H1 (cell line): ENCODE data around the gene TOR4A. TPM values are rescaled to one million over a fixed set of nuclear protein-coding genes. Genes with fewer than 3 reads are reported as not detected.
A peak's percentile ranks its signal among the peaks of the same experiment; 100 is the strongest.

Source experiments
- CTCF ChIA-PET: fragments of 300-600 bp; sonication (Branson Sonifier 250); formaldehyde crosslinking; loops from one replicate; lab custom pipeline; 2021; ENCODE audit not compliant: partially characterized antibody; lab: Charles Lee
- POLR2A ChIA-PET: fragments of 300-600 bp; sonication (Branson Sonifier 250); formaldehyde crosslinking; loops from one replicate; lab custom pipeline; 2021; ENCODE audit warnings: inconsistent platforms; ENCODE audit not compliant: partially characterized antibody; lab: Charles Lee
- DNase-seq, 2 experiments: peaks; one replicate each; pipeline versions ENCODE4 v3.0.0 to v3.0.0-alpha.2; 2010 to 2022; ENCODE audit warnings: low spot score in 2 of 2, low read depth in 1 of 2, mixed read lengths in 1 of 2
- FAIRE-seq: peaks from 2 replicates; lab custom pipeline; 2011; peaks lifted over from hg19 to GRCh38; lab: Jason Lieb, UNC
- H2AFZ ChIP-seq: 2 replicates; pipeline ENCODE4 v1.8.1; 2012; ENCODE audit warnings: low read length, inconsistent platforms
- H2AK5ac ChIP-seq: 2 replicates; pipeline ENCODE4 v1.6.1; 2013; ENCODE audit warnings: low read depth, low read length
- H2BK120ac ChIP-seq: replicated peaks from 2 replicates; pipeline ENCODE3; 2013; ENCODE audit warnings: low read depth, low read length, inconsistent platforms
- H2BK12ac ChIP-seq: 2 replicates; pipeline ENCODE4 v1.6.1; 2013; ENCODE audit warnings: low read depth, low read length
- H2BK15ac ChIP-seq: 2 replicates; pipeline ENCODE4 v1.6.1; 2013; ENCODE audit warnings: low read length
- H2BK20ac ChIP-seq: 2 replicates; pipeline ENCODE4 v1.6.1; 2013; ENCODE audit warnings: low read length
- H2BK5ac ChIP-seq: 2 replicates; pipeline ENCODE4 v1.6.1; 2013; ENCODE audit warnings: low read depth, low read length
- H3K14ac ChIP-seq: 2 replicates; pipeline ENCODE4 v1.6.1; 2013; ENCODE audit warnings: inconsistent platforms; ENCODE audit not compliant: insufficient read length
- H3K18ac ChIP-seq: 2 replicates; pipeline ENCODE4 v1.6.1; 2013; ENCODE audit warnings: low read length; ENCODE audit errors: extremely low read depth
- H3K23ac ChIP-seq: 2 replicates; pipeline ENCODE4 v1.6.1; 2013; ENCODE audit warnings: inconsistent platforms; ENCODE audit not compliant: insufficient read length
- H3K23me2 ChIP-seq: 2 replicates; pipeline ENCODE4 v1.6.1; 2013; ENCODE audit warnings: low read depth, low read length
- H3K27ac ChIP-seq: 2 replicates; pipeline ENCODE4 v1.6.1; 2011; ENCODE audit warnings: low read depth, low read length, inconsistent platforms
- H3K27me3 ChIP-seq, 4 experiments: replicated peaks in 1 of 4; 1 replicate in 1 of 4; 2 replicates in 3 of 4; pipeline versions ENCODE4 v1.6.1 to v1.8.1; 2011 to 2013; ENCODE audit warnings: low read length in 3 of 4, mild to moderate bottlenecking in 3 of 4, inconsistent platforms in 2 of 4, mixed read lengths in 2 of 4, moderate library complexity in 1 of 4; ENCODE audit not compliant: control insufficient read depth in 3 of 4, insufficient read depth in 3 of 4; ENCODE audit errors: extremely low read depth in 1 of 4
- H3K36me3 ChIP-seq, 4 experiments: 2 replicates each; pipeline versions ENCODE4 v1.6.1 to v1.8.1; 2011 to 2013; ENCODE audit warnings: mild to moderate bottlenecking in 4 of 4, low read length in 3 of 4, moderate library complexity in 2 of 4, control low read depth in 1 of 4, inconsistent platforms in 1 of 4; ENCODE audit not compliant: insufficient read depth in 4 of 4, control insufficient read depth in 2 of 4
- H3K4ac ChIP-seq: replicated peaks from 2 replicates; pipeline ENCODE3; 2013; ENCODE audit warnings: low read length, low read depth, mixed read lengths, inconsistent platforms; ENCODE audit not compliant: insufficient read length
- H3K4me1 ChIP-seq, 4 experiments: replicated peaks in 1 of 4; 1 replicate in 1 of 4; 2 replicates in 3 of 4; pipeline versions ENCODE4 v1.6.1 to v1.8.1; 2011 to 2013; ENCODE audit warnings: low read length in 3 of 4, inconsistent platforms in 2 of 4, mixed read lengths in 1 of 4; ENCODE audit not compliant: insufficient read depth in 4 of 4, control insufficient read depth in 3 of 4
- H3K4me2 ChIP-seq, 2 experiments: 2 replicates each; pipeline versions ENCODE4 v1.6.1 to v1.8.1; 2011 to 2013; ENCODE audit warnings: low read depth in 2 of 2, low read length in 2 of 2, control low read depth in 1 of 2, inconsistent platforms in 1 of 2, mild to moderate bottlenecking in 1 of 2; ENCODE audit not compliant: insufficient read depth in 1 of 2
- H3K4me3 ChIP-seq, 4 experiments: fragments of 200-600, 300-600 bp in 1 of 4; sonication (generic), shearing (Covaris generic), sonication (Bioruptor Twin) in 1 of 4; 2 replicates each; pipeline versions ENCODE4 v1.5.1 to v1.8.1; 2011 to 2016; ENCODE audit warnings: low read length in 4 of 4, low read depth in 3 of 4, control low read depth in 2 of 4, inconsistent platforms in 2 of 4, mild to moderate bottlenecking in 2 of 4, mixed read lengths in 1 of 4, moderate library complexity in 1 of 4; ENCODE audit not compliant: insufficient read depth in 2 of 4; ENCODE audit errors: extremely low read depth in 1 of 4
- H3K56ac ChIP-seq: replicated peaks from 2 replicates; pipeline ENCODE3; 2013; ENCODE audit warnings: low read depth, mild to moderate bottlenecking, mixed read lengths, low read length, inconsistent platforms; ENCODE audit not compliant: insufficient read length
- H3K79me1 ChIP-seq: 2 replicates; pipeline ENCODE4 v1.6.1; 2013; ENCODE audit warnings: low read depth, low read length, control low read depth
- H3K79me2 ChIP-seq, 2 experiments: 2 replicates each; pipeline versions ENCODE4 v1.6.1 to v1.8.1; 2012 to 2013; ENCODE audit warnings: low read length in 2 of 2, mild to moderate bottlenecking in 2 of 2, inconsistent platforms in 1 of 2; ENCODE audit not compliant: insufficient read depth in 2 of 2, control insufficient read depth in 1 of 2
- H3K9ac ChIP-seq, 4 experiments: replicated peaks in 1 of 4; 1 replicate in 1 of 4; 2 replicates in 3 of 4; pipeline versions ENCODE4 v1.6.1 to v1.8.1; 2011 to 2013; ENCODE audit warnings: low read depth in 3 of 4, low read length in 3 of 4, control low read depth in 2 of 4, mild to moderate bottlenecking in 2 of 4, moderate library complexity in 2 of 4, inconsistent platforms in 1 of 4; ENCODE audit errors: extremely low read depth in 1 of 4
- H3K9me3 ChIP-seq, 2 experiments: 2 replicates each; pipeline versions ENCODE4 v1.6.1 to v1.8.1; 2012 to 2013; ENCODE audit warnings: mild to moderate bottlenecking in 2 of 2, moderate library complexity in 2 of 2, control low read depth in 1 of 2, inconsistent platforms in 1 of 2, low read depth in 1 of 2, low read length in 1 of 2, mixed read lengths in 1 of 2; ENCODE audit not compliant: insufficient read depth in 2 of 2
- H4K20me1 ChIP-seq, 2 experiments: replicated peaks in 1 of 2; 2 replicates each; pipeline versions ENCODE3 to v1.8.1; 2011 to 2013; ENCODE audit warnings: inconsistent platforms in 2 of 2, low read length in 2 of 2, mild to moderate bottlenecking in 1 of 2; ENCODE audit not compliant: insufficient read depth in 2 of 2, control insufficient read depth in 1 of 2
- H4K5ac ChIP-seq: 2 replicates; pipeline ENCODE4 v1.6.1; 2013; ENCODE audit warnings: low read length, low read depth, mixed read lengths, inconsistent platforms; ENCODE audit not compliant: insufficient read length
- H4K8ac ChIP-seq: 2 replicates; pipeline ENCODE4 v1.8.0; 2013; ENCODE audit warnings: mild to moderate bottlenecking, moderate library complexity, low read length, inconsistent platforms; ENCODE audit not compliant: insufficient read depth; ENCODE audit errors: extremely low read depth
- H4K91ac ChIP-seq: replicated peaks from 2 replicates; pipeline ENCODE3; 2013; ENCODE audit warnings: low read length, mixed read lengths, inconsistent platforms; ENCODE audit not compliant: insufficient read length
- ATF2 ChIP-seq: IDR thresholded peaks from 2 replicates; pipeline ENCODE4 v1.6.1; 2012; ENCODE audit warnings: low read length, inconsistent platforms
- BCL11A ChIP-seq, 2 experiments: IDR thresholded peaks; one replicate each; pipeline ENCODE4 v1.6.1; 2011; ENCODE audit warnings: low read depth in 2 of 2, low read length in 2 of 2, mild to moderate bottlenecking in 2 of 2
- POLR2A ChIP-seq, 2 experiments: IDR thresholded peaks; 1 replicate in 1 of 2; 2 replicates in 1 of 2; pipeline ENCODE4 v1.6.1; 2011; ENCODE audit warnings: low read depth in 2 of 2, low read length in 2 of 2, mild to moderate bottlenecking in 2 of 2; ENCODE audit errors: control extremely low read depth in 1 of 2
- POLR2AphosphoS5 ChIP-seq: IDR thresholded peaks from 2 replicates; pipeline ENCODE4 v1.6.1; 2011; ENCODE audit warnings: low read depth, low read length
- RAD21 ChIP-seq, 2 experiments: IDR thresholded peaks in 1 of 2; conservative IDR thresholded peaks in 1 of 2; 2 replicates each; pipeline ENCODE4 v1.6.1; 2011; ENCODE audit warnings: low read depth in 2 of 2, low read length in 2 of 2, improper control_type of control experiment in 1 of 2, inconsistent platforms in 1 of 2, mild to moderate bottlenecking in 1 of 2, moderate library complexity in 1 of 2
- SP4 ChIP-seq: IDR thresholded peaks from 2 replicates; pipeline ENCODE4 v1.6.1; 2012; ENCODE audit warnings: low read length, inconsistent platforms
- WGBS, 2 experiments: shearing (Covaris generic) in 1 of 2; methylation state at CpG; one replicate each; pipeline versions ENCODE4 v1.1.6 to v1.1.7; 2013 to 2015; ENCODE audit warnings: low lambda C conversion rate in 2 of 2, mixed read lengths in 2 of 2, inconsistent platforms in 1 of 2, low coverage in 1 of 2, missing lambda C conversion rate in 1 of 2; ENCODE audit not compliant: insufficient replicate concordance in 2 of 2, insufficient coverage in 1 of 2, insufficient read length in 1 of 2; ENCODE audit errors: extremely low coverage in 1 of 2, missing lambda C conversion rate in 1 of 2; 5-methylcytosine and 5-hydroxymethylcytosine counted together
- polyA plus RNA-seq, 7 experiments: library from polyadenylated mRNA; depleted of rRNA in 3 of 7; stranded (reverse) in 5 of 7; unstranded in 2 of 7; fragments of >200 nt in 5 of 7; fragments of 200-250 nt in 2 of 7; gene quantifications; 1 replicate in 5 of 7; 2 replicates in 1 of 7; 4 replicates in 1 of 7; pipeline versions ENCODE4 v1.2.1 to v1.2.3, GENCODE V29; 2011 to 2013; ENCODE audit warnings: missing spikeins in 2 of 7, mixed read lengths in 2 of 7
- total RNA-seq: library from RNA; stranded (reverse); fragmentation: NEBNext Ultra II Directional; extraction: Animal tissue kit (Norgen Biotek cat#: 25700); gene quantifications from 2 replicates; pipeline ENCODE4 v1.2.1, GENCODE V29; 2021

Gene TOR4A
- total and polyA plus RNA-seq, 2 of the 8 experiments (the other 6 are each of a cell fraction or from before 2014, with no cell fraction given), result 8.4 to 9.3 TPM

GRCh38 chr9:137243626-137244485, 33.7 kb upstream of the TOR4A start:
- ChIA-PET CTCF (interaction anchor here (0.8 to 9.1 kb wide), 12 partner anchors 9 to 40 kb away, joined by 3 to 113 read pairs (median 4); partner anchors contain the start of genes CYSRT1, NELFB, RNF208 and RNF224), POLR2A (interaction anchor here (0.8 to 69.9 kb wide), 8 partner anchors 9 to 383 kb away, joined by 3 to 1462 read pairs (median 5); partner anchors contain the start of genes CYSRT1, NDOR1, NELFB and NPDC1)
- peak overlapping the region; percentile 14 to 15; a peak in 1 of 4 replicates for H3K4me2 ChIP-seq
- peaks cover 5% of the 10 kb centered on the region; the same call in 1 of the 2 replicates for H3K23me2 ChIP-seq
- no peak overlapping the region for H3K56ac ChIP-seq
- no peak overlapping the region for H2AFZ ChIP-seq
- no peak overlapping the region for H4K8ac ChIP-seq
- no peak overlapping the region for H3K4me3 ChIP-seq
- H2BK5ac ChIP-seq, result no peak overlapping the region
- H2AK5ac ChIP-seq, result no peak overlapping the region
- H3K9ac ChIP-seq, result no peak overlapping the region; a peak in 1 of 7 replicates
- peaks cover 0 to 20% (median 11%) of the 10 kb centered on the region in 4 experiments; a peak in 5 of 7 replicates for H3K4me1 ChIP-seq
- H3K18ac ChIP-seq, result no peak overlapping the region
- H3K14ac ChIP-seq, result no peak overlapping the region
- peaks cover 0 to 17% of the 10 kb centered on the region in 2 experiments; a peak in 2 of 4 replicates for H3K79me2 ChIP-seq
- H3K9me3 ChIP-seq, result no peaks in the 10 kb centered on the region
- peaks cover 17 to 18% of the 10 kb centered on the region in 2 experiments for H4K20me1 ChIP-seq
- no peak overlapping the region for H3K23ac ChIP-seq
- FAIRE-seq, result no peak
- H2BK15ac ChIP-seq, result no peak overlapping the region
- H3K36me3 ChIP-seq, result peaks cover 6 to 18% (median 15%) of the 10 kb centered on the region in 4 experiments; a peak in 7 of 8 replicates
- H2BK120ac ChIP-seq, result no peak overlapping the region
- H3K27me3 ChIP-seq, result no peaks in the 10 kb centered on the region; a peak in 1 of 7 replicates
- TF ChIP-seq BCL11A (IDR thresholded peaks at IDR 0.05; ENCODE audit: low read depth in 2 of 2, low read length in 2 of 2) (no peak), ATF2 (peak; percentile 65; the same call in 1 of the 2 replicates), POLR2A (IDR thresholded peaks at IDR 0.05; ENCODE audit: control extremely low read depth in 1 of 2, low read depth in 2 of 2, low read length in 2 of 2) (peak in 1 of 2 experiments; percentile 64; a peak in 1 of 3 replicates), SP4 (0 out of 2 replicates have a peak, but pooled peaks have one; percentile 27), RAD21 (IDR thresholded peaks at IDR 0.05 in 1 of 2, conservative IDR thresholded peaks at IDR 0.05 in 1 of 2; ENCODE audit: low read depth in 2 of 2, low read length in 2 of 2) (no peak), POLR2AphosphoS5 (peak; percentile 87)
- no peak overlapping the region for H3K4ac ChIP-seq
- peak in 1 of 2 experiments; percentile 50 for DNase-seq
- WGBS, 2 experiments, result 80% methylated on average over 15 of the region's 15 CpGs; no CpG with 5 or more reads in 1 of the 2 experiments
- H4K91ac ChIP-seq, result no peak overlapping the region
- no peak overlapping the region for H3K27ac ChIP-seq
- peaks cover 5% of the 10 kb centered on the region for H3K79me1 ChIP-seq
- no peak overlapping the region for H2BK20ac ChIP-seq
- H2BK12ac ChIP-seq, result no peak overlapping the region
- H4K5ac ChIP-seq, result no peak overlapping the region
